H1 (cell line): ENCODE measurements around the gene NT5DC3. TPM values are rescaled to one million over a fixed set of nuclear protein-coding genes. Genes with fewer than 3 reads are reported as not detected.

Experiments used
- ASH2L ChIP-seq: fragments of 200-600, 300-600 bp; sonication (generic); IDR thresholded peaks from one replicate; pipeline ENCODE4 v1.7.1; 2017; ENCODE audit warnings: low read length
- CBX5 ChIP-seq: fragments of 300-800, 300-1000 bp; sonication (generic); IDR thresholded peaks from 2 replicates; pipeline ENCODE4 v1.7.1; 2016; ENCODE audit warnings: antibody characterized with exemption, low read length, low read depth
- CBX8 ChIP-seq: fragments of 300-800, 300-1000 bp; sonication (generic); IDR thresholded peaks from 2 replicates; pipeline ENCODE4 v1.7.1; 2016; ENCODE audit warnings: low read depth, low read length, borderline replicate concordance
- EGR1 ChIP-seq: IDR thresholded peaks from 2 replicates; pipeline ENCODE4 v1.6.1; 2011; ENCODE audit warnings: low read depth, low read length, borderline replicate concordance
- GABPA ChIP-seq: IDR thresholded peaks from 2 replicates; pipeline ENCODE4 v1.6.1; 2011; ENCODE audit warnings: mild to moderate bottlenecking, low read length, moderate library complexity, borderline replicate concordance; ENCODE audit not compliant: insufficient read depth
- RBBP5 ChIP-seq: IDR thresholded peaks from 2 replicates; pipeline ENCODE4 v1.7.1; 2012; ENCODE audit warnings: low read depth, mild to moderate bottlenecking, inconsistent platforms, low read length, moderate library complexity, borderline replicate concordance
- RXRA ChIP-seq: IDR thresholded peaks from 2 replicates; pipeline ENCODE4 v1.6.1; 2011; ENCODE audit warnings: low read depth, mild to moderate bottlenecking, low read length, moderate library complexity; ENCODE audit not compliant: insufficient read depth
- TAF1 ChIP-seq: IDR thresholded peaks from 2 replicates; pipeline ENCODE4 v1.6.1; 2011; ENCODE audit warnings: mild to moderate bottlenecking, low read depth, low read length
- YY1 ChIP-seq: IDR thresholded peaks from 2 replicates; pipeline ENCODE4 v1.6.1; 2011; ENCODE audit warnings: low read depth, mild to moderate bottlenecking, low read length
- polyA plus RNA-seq, 7 experiments: library from polyadenylated mRNA; depleted of rRNA in 3 of 7; stranded (reverse) in 5 of 7; unstranded in 2 of 7; fragments of >200 nt in 5 of 7; fragments of 200-250 nt in 2 of 7; gene quantifications; 1 replicate in 5 of 7; 2 replicates in 1 of 7; 4 replicates in 1 of 7; pipeline versions ENCODE4 v1.2.1 to v1.2.3, GENCODE V29; 2011 to 2013; ENCODE audit warnings: missing spikeins in 2 of 7, mixed read lengths in 2 of 7
- total RNA-seq: library from RNA; stranded (reverse); fragmentation: NEBNext Ultra II Directional; extraction: Animal tissue kit (Norgen Biotek cat#: 25700); gene quantifications from 2 replicates; pipeline ENCODE4 v1.2.1, GENCODE V29; 2021

The NT5DC3 gene
- total and polyA plus RNA-seq, 2 of the 8 experiments (the other 6 are each of a cell fraction or from before 2014, with no cell fraction given), result 5.4 to 14.8 TPM

DNA sequence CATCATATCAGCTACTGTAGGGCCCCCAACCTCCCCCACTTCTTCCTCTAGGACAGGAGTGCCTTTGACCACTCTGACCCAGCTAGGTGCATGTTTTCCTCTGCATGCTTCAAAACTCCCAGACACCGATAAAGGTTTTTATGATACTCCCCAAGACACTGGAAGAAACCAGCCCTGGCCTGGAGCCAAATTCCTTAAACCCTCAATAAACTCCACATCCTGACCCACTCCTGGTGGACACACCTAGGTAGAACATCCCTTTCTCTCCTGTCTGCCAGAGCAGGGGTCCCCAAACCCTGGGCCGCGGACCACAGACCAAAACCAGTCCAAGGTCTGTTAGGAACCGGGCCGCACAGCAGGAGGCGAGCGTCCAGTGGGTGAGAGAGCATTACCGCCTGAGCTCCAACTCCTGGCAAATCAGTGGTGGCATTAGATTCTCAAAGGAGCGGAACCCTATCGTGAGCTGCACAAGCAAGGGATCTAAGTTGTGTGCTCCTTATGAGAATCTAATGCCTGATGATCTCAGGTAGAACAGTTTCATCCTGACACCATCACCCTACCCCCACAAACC lies 49.6 kb downstream of the NT5DC3 start (continued):
- TF ChIP-seq CBX5 (no peak), GABPA (no peak), EGR1 (no peak), RXRA (no peak), RBBP5 (no peak), TAF1 (no peak), ASH2L (no peak), YY1 (no peak), CBX8 (no peak)
